Vagina (tissue), 2 donors: ENCODE measurements around the gene TST. TPM values are rescaled to one million over a fixed set of nuclear protein-coding genes. Genes with fewer than 3 reads are reported as not detected.

ENCODE experiments used
- DNase-seq, 2 donors: peaks; one replicate each; pipeline ENCODE4 v3.0.0-alpha.2; 2017; ENCODE audit errors: extremely low spot score in 2 of 2
- H3K27ac ChIP-seq: fragments of 200-600 bp; sonication (generic); one replicate; pipeline ENCODE4 v1.5.1; 2019
- H3K27me3 ChIP-seq: fragments of 200-600 bp; sonication (generic); one replicate; pipeline ENCODE4 v1.5.1; 2019
- H3K36me3 ChIP-seq, 2 donors: fragments of 200-600 bp; sonication (generic); one replicate each; pipeline ENCODE4 v1.5.1; 2017 to 2019
- H3K4me1 ChIP-seq: fragments of 200-600 bp; sonication (generic); one replicate; pipeline ENCODE4 v1.5.1; 2019
- H3K4me3 ChIP-seq, 2 donors: fragments of 200-600 bp; sonication (generic); 1 replicate in 1 of 2; 2 replicates in 1 of 2; pipeline ENCODE4 v1.5.1; 2016 to 2019
- H3K9me3 ChIP-seq: fragments of 200-600 bp; sonication (generic); one replicate; pipeline ENCODE4 v1.5.1; 2019
- CTCF ChIP-seq, 3 experiments: fragments of 450-650 bp in 2 of 3; fragments of 200-600 bp in 1 of 3; sonication (generic) in 1 of 3; IDR thresholded peaks; one replicate each; pipeline ENCODE4 v1.5.1; 2017 to 2019; ENCODE audit warnings: antibody characterized with exemption in 3 of 3, mild to moderate bottlenecking in 2 of 3, moderate library complexity in 2 of 3
- POLR2A ChIP-seq, 2 donors: fragments of 450-650 bp; IDR thresholded peaks; one replicate each; pipeline ENCODE4 v1.6.1; 2017; ENCODE audit warnings: antibody characterized with exemption in 2 of 2, mild to moderate bottlenecking in 2 of 2, moderate library complexity in 2 of 2
- POLR2AphosphoS5 ChIP-seq, 2 donors: sonication (generic); formaldehyde crosslinking; IDR thresholded peaks; one replicate each; pipeline ENCODE4 v1.9.0; 2017; ENCODE audit warnings: antibody characterized with exemption in 2 of 2, mild to moderate bottlenecking in 2 of 2, low read depth in 1 of 2; ENCODE audit not compliant: insufficient read depth in 1 of 2
- intact Hi-C: fragments of 100-400 bp; cut with DNase I; formaldehyde crosslinking; loops from one replicate; pipeline ENCODE4 v1.15.1; 2023
- total RNA-seq: library from RNA; depleted of rRNA; stranded (reverse); fragments of >200 nt; gene quantifications from one replicate; pipeline ENCODE4 v1.2.3, GENCODE V29; 2016

The TST gene
- total RNA-seq, 1 donor from 2014 or later, result 50.8 TPM

- TF ChIP-seq POLR2AphosphoS5 (IDR thresholded peaks at IDR 0.05; ENCODE audit: insufficient read depth in 1 of 2, low read depth in 1 of 2), result no peak
- no peak for TF ChIP-seq CTCF (IDR thresholded peaks at IDR 0.05)
- TF ChIP-seq POLR2A (IDR thresholded peaks at IDR 0.05), result no peak
- no peak overlapping the region for H3K27ac ChIP-seq
- DNase-seq, result no peak
- H3K4me3 ChIP-seq, result no peak overlapping the region
- H3K27me3 ChIP-seq, result no peaks in the 10 kb centered on the region
- H3K9me3 ChIP-seq, result no peaks in the 10 kb centered on the region
- intact Hi-C loops, result no loop called here
- H3K4me1 ChIP-seq, result peaks cover 16% of the 10 kb centered on the region
- no peaks in the 10 kb centered on the region for H3K36me3 ChIP-seq
These were observed 8.3 kb downstream of the TST start for GRCh38 chr22:37010976-37011375.

GRCh38 chr22:37010174-37010573 is 9.1 kb downstream of the TST start:
- Histone ChIP-seq H3K4me3 (no peak overlapping the region), H3K36me3 (no peaks in the 10 kb centered on the region), H3K27me3 (no peaks in the 10 kb centered on the region), H3K9me3 (no peaks in the 10 kb centered on the region), H3K27ac (no peak overlapping the region), H3K4me1 (peaks cover 12% of the 10 kb centered on the region)
- TF ChIP-seq CTCF (IDR thresholded peaks at IDR 0.05), result no peak
- TF ChIP-seq POLR2A (IDR thresholded peaks at IDR 0.05), result no peak
- TF ChIP-seq POLR2AphosphoS5 (IDR thresholded peaks at IDR 0.05; ENCODE audit: insufficient read depth in 1 of 2, low read depth in 1 of 2), result no peak
- DNase-seq, result no peak
- intact Hi-C loops, result no loop called here

GRCh38 chr22:37009490-37009889 is 9.8 kb downstream of the TST start:
- Histone ChIP-seq H3K27me3 (no peaks in the 10 kb centered on the region), H3K36me3 (no peaks in the 10 kb centered on the region), H3K4me1 (peaks cover 5% of the 10 kb centered on the region), H3K27ac (no peak overlapping the region), H3K4me3 (no peak overlapping the region), H3K9me3 (no peaks in the 10 kb centered on the region)
- TF ChIP-seq POLR2A (IDR thresholded peaks at IDR 0.05) (no peak), CTCF (IDR thresholded peaks at IDR 0.05) (no peak), POLR2AphosphoS5 (IDR thresholded peaks at IDR 0.05; ENCODE audit: insufficient read depth in 1 of 2, low read depth in 1 of 2) (no peak)
- intact Hi-C loops, result no loop called here
- no peak for DNase-seq

GRCh38 chr22:37008365-37008764 is 10.9 kb downstream of the TST start:
- intact Hi-C loops, result no loop called here
- H3K4me3 ChIP-seq, result no peak overlapping the region
- no peak overlapping the region for H3K27ac ChIP-seq

GRCh38 chr22:37007651-37008050 is 11.6 kb downstream of the TST start:
- no peak for DNase-seq
- intact Hi-C loops, result no loop called here
- H3K4me1 ChIP-seq, result no peaks in the 10 kb centered on the region
- no peak overlapping the region for H3K27ac ChIP-seq
- no peaks in the 10 kb centered on the region for H3K9me3 ChIP-seq
- TF ChIP-seq CTCF (IDR thresholded peaks at IDR 0.05), result no peak
- TF ChIP-seq POLR2A (IDR thresholded peaks at IDR 0.05), result no peak
- no peak for TF ChIP-seq POLR2AphosphoS5 (IDR thresholded peaks at IDR 0.05; ENCODE audit: insufficient read depth in 1 of 2, low read depth in 1 of 2)
- no peaks in the 10 kb centered on the region for H3K36me3 ChIP-seq
- no peak overlapping the region for H3K4me3 ChIP-seq
- no peaks in the 10 kb centered on the region for H3K27me3 ChIP-seq

More at GRCh38 chr22:37008365-37008764, 10.9 kb downstream of the TST start:
- Histone ChIP-seq H3K36me3 (no peaks in the 10 kb centered on the region), H3K27me3 (no peaks in the 10 kb centered on the region), H3K9me3 (no peaks in the 10 kb centered on the region), H3K4me1 (no peaks in the 10 kb centered on the region)
- TF ChIP-seq POLR2A (IDR thresholded peaks at IDR 0.05) (no peak), POLR2AphosphoS5 (IDR thresholded peaks at IDR 0.05; ENCODE audit: insufficient read depth in 1 of 2, low read depth in 1 of 2) (no peak), CTCF (IDR thresholded peaks at IDR 0.05) (no peak)
- no peak for DNase-seq
